ENCODE measurements around the gene OR4E2.
"Not testable (repeated sequence)": the region's sequence is repeated elsewhere in the genome, so short reads cannot be mapped to it uniquely, and the experiment has no call there.

The OR4E2 gene, protein sequence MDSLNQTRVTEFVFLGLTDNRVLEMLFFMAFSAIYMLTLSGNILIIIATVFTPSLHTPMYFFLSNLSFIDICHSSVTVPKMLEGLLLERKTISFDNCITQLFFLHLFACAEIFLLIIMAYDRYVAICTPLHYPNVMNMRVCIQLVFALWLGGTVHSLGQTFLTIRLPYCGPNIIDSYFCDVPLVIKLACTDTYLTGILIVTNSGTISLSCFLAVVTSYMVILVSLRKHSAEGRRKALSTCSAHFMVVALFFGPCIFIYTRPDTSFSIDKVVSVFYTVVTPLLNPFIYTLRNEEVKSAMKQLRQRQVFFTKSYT

DNA sequence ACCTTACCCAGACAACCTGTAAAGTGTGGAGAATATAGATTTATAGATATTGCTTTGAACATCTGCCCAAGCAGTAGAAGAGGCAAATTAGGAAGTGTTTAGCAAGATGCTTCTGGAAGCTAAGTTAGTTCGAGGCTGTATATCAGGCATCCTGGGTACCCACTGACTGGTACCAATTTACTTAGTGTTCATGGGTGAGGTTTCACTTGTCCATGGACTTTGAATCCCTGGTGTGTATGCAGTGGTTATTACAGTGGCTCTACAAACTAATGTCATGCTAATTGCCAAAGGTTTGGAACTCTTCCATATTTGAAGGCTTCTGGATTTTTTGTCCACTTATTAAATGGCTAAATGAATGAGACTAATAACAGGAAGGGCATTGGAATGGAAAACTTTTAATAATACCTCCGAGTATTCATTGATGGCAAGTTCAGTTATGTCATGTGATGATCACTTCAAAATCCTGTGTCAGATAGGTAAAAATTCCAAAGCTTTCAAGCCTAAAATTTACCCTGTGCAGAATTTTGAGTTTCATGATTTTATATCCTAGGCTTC is at the start of gene OR4E2:
Gene OR4E2, plus strand, starts transcription at position 505 of the 555 bp plus-strand sequence. CDS start 11,248 bp downstream, outside the sequence.
- FAIRE-seq = no peak

DNA sequence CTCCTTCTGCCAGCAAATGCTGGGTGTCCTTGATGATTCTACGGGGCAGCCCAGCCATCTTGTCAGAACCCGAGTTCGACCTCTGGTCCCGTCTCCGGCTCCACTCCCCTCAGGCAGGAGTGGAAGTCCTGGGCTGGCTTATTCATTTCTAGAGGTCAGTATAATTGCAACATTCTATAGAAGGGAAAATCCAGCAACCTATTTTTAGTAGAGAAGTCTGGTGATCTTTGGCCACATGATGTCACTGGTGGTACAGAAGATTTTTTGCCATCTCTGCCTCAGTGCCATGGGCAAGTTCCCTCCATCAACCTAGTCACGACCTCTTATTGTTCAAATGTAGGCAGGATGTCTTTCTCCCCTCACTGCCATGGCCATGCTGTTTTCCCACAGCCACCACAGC is 41.3 kb upstream of the OR4E2 start:
- FAIRE-seq (no peak), DNase-seq (ENCODE audit: low spot score) (no peak)

More for the DNA sequence above, at the start of gene OR4E2:
- no peak for DNase-seq (ENCODE audit: low spot score)

DNA sequence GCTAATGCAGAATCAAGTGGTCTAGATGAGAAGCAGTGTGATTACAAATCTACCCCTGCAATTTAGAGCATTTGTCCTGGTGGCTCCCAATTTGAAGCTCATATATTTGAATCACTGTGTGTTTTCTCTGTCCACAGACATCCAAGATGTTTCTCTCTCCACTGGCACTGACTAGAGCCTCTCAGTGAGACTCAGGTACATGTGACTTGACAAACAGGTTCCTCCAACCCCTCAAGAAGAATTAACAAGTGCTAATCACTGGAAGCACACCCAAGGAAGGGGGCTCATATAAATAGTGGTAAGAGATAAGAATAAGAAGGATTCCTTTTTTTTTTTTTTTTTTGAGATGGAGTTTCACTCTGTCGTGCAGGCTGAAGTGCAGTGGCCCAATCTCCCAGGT is 39.4 kb upstream of the OR4E2 start:
- DNase-seq (ENCODE audit: low spot score) = no peak
- no peak for FAIRE-seq

DNA sequence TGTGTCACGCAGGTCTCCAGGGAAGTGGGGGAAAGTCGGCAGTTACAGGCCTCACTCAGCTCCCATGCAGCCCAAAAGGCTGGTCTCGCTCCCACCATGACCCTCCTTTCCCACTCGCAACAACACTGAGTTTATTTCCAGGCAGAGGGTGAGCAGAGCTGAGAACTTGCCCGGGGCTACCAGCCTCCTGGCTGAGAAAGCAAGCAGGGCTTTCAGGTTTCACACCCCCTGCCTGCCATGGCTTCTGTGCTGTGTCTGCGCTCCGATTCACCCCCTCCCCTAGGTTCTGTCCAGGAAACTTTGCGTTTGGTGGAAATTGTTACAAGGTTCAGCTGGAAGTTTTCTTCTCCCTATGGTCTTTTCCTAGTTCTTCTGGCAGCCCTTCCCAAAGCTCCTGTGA is 36.0 kb upstream of the OR4E2 start:
- DNase-seq (ENCODE audit: low spot score) = no peak
- FAIRE-seq = no peak

DNA sequence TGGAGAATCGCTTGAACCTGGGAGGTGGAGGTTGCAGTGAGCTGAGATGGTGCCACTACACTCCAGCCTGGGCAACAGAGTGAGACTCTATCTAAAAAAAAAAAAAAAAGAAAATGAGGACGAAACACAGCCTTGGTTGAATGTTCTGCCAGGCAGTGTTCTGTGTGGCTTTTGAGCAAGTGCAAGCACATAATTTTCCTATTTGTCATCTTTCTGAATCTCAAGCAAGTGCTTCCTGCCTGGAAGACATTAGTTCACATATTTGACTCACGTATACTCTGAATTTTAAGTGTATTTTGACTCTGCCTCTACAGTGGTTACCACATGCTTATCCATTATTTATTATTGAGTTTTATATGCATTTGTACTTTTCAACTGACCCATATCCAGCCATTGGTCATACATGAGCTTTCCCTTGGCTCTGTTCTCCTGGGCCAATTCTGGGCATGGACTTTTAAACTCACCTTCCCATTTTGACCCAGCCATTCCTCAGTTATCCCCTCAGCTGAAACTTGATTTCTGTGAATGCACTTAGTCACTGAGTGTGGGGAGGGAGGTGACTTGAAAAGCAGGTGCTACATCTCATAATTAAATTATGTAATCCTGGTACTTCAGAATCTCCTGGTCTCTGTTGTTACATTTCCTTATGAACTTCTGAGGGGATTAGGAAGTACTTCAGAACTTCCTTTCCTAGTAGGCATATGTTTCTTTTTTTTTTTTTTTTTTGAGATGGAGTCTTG is 27.0 kb upstream of the OR4E2 start:
- DNase-seq (ENCODE audit: low spot score) (peak; percentile 20), FAIRE-seq (no peak)

DNA sequence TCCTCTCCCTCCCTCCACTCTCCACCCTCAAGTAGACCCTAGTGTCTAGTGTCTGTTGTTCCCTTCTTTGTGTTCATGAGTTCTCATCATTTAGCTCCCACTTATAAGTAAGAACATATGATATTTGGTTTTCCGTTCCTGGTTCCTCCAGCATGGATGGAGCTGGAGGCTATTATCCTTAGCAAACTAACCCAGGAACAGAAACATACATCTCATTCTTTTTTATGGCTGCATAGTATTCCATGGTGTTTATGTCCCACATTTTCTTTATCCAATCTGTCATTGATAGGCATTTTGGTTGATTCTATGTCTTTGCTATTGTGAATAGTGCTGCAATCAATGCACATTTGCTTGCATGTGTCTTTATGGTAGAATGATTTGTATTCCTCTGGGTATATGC is 23.1 kb upstream of the OR4E2 start:
- not testable (repeated sequence) for DNase-seq (ENCODE audit: low spot score)
- FAIRE-seq = peak; percentile 13

DNA sequence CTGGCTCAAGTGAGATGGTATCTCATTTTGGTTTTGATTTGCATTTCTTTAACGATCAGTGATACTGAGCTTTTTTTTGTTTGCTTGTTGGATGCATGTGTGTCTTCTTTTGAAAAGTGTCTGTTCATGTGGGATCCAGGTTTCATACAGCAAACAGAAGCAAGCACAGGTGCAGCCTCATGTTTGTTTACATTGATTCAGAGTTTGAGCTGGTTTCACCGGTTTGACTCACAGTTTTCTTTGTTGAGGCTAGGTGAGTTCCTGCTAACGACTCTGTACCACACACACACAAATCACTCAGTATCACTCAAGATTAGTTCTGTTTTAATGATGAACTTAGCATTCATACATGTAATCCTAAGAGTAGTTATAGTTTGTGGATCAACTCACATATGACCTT is 22.6 kb upstream of the OR4E2 start:
- DNase-seq (ENCODE audit: low spot score) = no peak
- FAIRE-seq = no peak

DNA sequence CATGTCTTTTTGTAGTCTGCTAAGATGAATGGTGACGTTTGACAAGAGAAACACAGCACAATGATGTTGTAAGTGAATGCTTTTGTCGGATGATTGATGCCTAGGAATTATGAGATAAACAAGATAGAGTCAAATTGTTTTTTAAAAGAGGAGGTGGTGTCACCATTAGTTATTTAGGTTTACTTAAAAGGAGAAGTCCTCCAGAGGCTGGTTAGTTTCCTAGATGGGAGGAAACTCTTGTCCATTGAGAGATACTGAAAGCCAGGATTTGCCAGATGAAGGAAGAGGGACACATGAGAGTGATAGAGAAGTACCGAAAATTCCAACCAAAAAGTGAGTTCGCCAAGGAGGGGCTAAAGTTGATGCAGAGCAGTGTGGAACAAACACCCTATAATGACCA is 18.8 kb upstream of the OR4E2 start, which contains the start of gene OR10G2:
Gene OR10G2, minus strand, starts transcription at position 101 of the 400 bp plus-strand sequence. Its CDS starts 98 bp downstream, at position 3.
- FAIRE-seq (no peak), DNase-seq (ENCODE audit: low spot score) (no peak)

DNA sequence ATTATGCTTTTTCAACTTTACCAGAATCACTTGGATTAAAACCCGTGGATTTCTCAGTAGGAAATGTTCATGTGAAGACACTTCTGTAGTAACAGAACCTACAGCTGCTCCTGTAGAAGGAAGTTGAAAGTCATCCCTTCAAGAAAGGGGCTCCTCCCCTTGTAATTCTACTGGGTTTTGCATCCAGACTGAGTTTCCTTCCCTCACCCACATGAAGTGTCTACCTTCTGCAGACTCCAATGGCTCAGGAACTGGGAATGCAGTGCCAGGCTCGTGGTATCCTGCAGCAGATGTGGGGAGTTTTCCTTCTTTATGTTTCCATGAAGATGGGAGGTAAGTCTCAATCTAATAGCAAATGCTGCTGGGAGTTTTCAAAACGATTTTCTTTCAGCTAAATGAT is 11.0 kb upstream of the OR4E2 start:
- DNase-seq (ENCODE audit: low spot score) (no peak), FAIRE-seq (no peak)

DNA sequence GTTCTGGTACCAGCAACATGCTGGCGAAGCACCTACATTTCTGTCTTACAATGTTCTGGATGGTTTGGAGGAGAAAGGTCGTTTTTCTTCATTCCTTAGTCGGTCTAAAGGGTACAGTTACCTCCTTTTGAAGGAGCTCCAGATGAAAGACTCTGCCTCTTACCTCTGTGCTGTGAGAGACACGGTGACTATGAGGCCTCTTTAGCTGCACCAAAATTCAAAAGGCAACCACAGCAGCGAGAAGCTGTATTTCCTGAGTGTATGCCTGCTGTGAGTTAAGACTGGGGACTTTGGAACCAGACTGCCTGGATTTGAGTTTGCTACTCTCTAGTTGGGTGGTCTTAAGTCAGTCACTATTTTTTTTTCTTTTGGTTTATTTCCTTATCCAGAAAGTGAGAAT is 10.2 kb upstream of the OR4E2 start:
- FAIRE-seq = no peak
- DNase-seq (ENCODE audit: low spot score) = no peak

DNA sequence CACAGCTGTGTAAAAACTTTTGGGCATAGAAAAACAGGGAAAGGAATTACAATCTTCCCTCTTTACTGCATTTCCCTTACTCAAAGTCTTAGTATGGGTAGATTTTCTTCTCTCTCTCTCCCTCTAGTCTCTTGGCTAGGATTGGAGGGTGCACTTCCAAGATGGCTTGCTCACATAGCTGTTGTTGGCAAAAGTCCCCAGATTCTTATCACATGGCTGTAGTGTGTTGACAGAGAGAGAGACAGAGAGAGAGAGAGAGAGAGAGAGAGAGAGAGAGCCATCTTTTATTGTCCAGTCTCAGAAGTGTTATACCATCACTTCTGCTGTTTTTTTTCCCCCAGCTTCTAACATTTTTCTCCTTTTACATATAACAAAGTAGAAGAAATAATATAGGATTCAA is 6.3 kb upstream of the OR4E2 start:
- DNase-seq (ENCODE audit: low spot score) = no peak

DNA sequence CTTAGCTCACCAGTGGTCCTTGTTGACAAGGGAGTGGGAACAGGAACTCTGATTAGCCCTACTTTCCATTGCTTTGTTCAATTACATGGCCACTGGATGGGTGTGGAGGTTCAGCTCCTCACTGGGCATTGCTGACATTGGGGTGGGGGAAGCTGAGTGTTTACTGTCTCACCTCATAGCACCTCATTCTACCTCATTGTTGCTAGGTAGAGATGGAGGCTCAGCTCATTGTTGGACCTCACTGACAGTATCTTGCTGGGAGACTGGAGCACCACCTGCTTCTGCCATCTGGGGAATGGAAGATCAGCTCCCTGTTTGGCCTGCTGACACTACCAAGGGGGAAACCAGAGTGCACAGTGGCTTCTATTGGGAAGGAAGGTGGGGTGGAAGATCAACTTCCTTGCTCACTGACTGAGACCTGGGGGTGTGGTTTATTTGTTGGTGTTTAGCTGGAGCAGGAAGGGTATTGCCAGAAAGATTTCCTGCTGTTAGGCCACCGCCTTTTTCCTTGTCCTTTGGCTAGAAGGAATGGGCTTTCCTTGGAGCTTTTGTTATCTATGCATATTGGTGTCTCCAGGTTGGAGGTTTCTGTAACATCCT is 1.3 kb upstream of the OR4E2 start:
- no peak for DNase-seq (ENCODE audit: low spot score)
- no peak for FAIRE-seq

More for the DNA sequence above, 6.3 kb upstream of the OR4E2 start:
- no peak for FAIRE-seq

DNA sequence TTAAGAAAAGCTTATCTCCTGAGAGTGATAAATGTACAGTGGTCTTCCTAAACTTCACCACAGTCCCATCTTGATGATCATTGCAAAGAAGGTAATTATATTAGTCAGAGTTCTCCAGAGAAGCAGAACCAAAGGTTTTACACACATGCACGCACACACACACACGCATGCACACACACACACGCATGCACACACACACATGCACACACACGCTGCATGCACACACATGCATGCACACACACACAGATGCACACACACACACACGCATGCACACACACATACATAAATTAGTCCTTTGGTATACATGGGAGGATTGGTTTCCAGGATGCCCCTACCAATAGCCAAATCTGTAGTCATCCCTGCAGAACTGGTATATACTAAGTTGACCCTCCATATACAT is 580 bp downstream of the OR4E2 start:
- DNase-seq (ENCODE audit: low spot score) = no peak
- peak; percentile 32 for FAIRE-seq

DNA sequence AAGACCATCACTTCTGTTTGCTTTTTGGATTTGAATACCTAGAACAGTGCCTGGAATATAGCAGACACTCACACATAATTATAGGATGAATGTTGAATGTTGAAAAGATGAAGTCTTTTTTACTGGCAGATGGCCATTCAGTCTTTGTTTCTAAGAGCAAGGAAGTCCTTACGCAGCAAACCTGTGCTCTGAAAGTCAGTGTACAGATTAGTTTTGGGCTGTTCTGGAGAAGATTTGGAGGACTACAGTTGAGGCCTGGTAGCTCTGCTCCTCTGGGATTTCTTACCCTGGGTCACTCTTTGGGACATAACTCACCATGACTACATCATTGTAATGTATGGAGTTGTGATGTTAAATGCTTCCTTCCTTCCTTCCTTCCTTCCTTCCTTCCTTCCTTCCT is 3.3 kb downstream of the OR4E2 start:
- no peak for FAIRE-seq
- DNase-seq (ENCODE audit: low spot score) = no peak

DNA sequence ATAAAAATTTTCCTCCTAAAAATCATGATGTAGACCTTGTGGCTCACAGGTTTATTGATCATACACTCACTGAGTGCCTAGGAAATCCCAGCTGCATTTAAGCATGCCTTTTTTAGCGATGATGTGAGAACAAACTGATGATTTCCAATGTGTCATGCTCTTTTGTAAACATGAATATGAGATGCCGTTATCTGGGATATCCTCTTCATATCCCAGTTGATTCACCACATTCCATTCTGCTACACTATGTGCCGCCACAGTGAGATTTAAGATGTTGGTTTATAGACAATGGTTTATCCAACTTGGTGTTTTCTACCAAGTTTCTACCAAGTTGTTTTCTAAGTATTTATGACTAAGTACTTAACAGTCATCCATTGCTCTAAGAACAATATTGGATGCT is 14.7 kb downstream of the OR4E2 start:
- DNase-seq (ENCODE audit: low spot score) (peak; percentile 17), FAIRE-seq (no peak)

DNA sequence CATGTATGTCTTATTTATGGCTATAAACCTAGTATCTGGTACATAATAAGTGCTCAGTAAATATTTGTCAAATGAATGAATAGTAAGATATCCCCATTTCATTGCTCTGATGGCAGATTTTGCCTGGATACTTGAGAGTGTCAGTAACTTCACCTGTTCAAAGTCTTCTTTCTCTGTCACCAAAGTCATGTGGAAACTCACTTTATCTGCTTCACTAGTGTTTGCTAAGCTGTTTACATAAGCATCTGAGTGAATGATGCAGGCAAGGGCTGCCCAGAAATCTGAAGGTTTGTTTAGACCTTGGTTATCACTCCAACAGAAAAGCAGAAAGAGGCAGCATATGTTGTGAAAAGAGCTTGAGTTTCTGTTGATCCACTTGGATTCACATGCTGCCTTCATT is 15.6 kb downstream of the OR4E2 start:
- FAIRE-seq = no peak
- no peak for DNase-seq (ENCODE audit: low spot score)

DNA sequence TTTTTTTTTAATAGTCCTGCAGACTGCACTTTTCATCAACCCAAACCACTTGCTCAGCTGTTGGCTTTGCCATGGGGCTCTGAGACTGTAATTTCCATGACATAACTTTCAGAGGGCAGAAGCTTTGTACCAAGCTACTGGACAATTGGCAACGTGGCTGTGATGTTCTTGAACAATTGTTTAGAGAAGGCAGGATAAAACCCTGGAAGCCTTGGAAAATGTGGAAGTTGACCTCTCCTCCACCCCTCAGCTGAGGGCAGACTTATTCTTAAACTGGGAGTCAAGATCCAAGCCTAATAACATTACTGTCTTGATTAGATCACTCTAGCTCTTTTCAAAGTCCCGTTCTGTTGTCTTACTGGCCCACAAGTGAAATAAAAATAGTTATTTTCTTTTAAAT is 17.7 kb downstream of the OR4E2 start:
- DNase-seq (ENCODE audit: low spot score) (no peak), FAIRE-seq (no peak)

DNA sequence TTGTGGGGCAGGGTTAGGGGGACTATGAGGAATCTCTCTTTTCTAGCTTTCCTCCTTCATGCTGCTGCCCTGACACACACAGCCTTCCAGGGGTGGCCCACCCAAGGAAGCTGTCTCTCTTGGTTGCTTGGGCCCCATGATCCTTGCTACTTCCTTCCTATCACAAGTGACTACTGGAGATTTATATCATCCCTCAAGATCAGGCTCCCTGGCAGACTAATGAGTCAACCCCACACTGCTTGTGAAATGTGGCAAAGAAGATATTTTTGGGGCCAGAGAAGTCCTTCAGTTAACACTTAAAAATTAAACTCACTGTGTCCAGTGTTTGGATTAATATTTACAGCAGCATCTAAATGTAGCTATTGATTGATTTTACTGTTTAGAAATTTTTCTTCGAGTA is 18.5 kb downstream of the OR4E2 start:
- no peak for DNase-seq (ENCODE audit: low spot score)
- no peak for FAIRE-seq

DNA sequence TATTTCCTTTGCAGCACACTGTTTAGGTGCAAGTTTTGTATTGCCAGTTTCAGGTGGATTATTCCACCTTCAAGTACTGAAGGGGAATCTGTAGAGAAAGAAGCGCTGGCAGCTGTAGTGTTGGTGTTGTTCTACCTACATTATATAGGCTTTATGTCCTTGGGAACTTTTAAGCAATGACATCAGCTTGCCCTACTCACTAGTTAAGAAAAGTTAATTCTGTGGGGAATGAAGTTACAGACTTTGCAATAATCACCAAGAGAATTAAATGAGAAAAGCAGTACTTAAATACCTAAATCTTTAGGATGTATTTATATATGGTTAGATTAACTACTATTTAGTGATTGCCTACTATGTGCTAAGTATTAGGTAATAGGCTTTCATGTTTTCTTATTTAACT is 20.1 kb downstream of the OR4E2 start, which contains the start of gene OR4E1:
Gene OR4E1, minus strand, starts transcription at position 101 of the 400 bp plus-strand sequence. CDS start 2,883 bp downstream, outside the sequence.
- FAIRE-seq (no peak), DNase-seq (ENCODE audit: low spot score) (no peak)

DNA sequence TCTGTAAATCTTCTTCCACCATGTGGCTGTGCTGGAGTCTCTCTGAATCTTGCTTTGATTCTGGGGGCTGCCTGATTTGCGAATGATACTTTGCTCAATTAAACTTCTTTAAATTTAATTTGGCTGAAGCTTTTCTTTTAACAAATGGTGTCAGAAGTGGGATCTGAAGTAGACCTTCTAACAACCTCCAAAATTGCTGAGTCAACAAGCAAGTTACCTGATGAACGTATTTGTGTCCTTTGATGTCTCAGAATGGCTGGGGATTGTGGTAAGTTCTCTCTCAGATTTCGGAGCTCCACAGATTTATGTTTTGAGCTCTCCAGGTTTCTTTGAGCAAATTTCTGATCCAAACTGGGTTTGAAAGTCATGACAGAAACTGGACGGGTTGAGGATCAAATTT is 21.9 kb downstream of the OR4E2 start:
- FAIRE-seq = no peak
- DNase-seq (ENCODE audit: low spot score) = no peak

DNA sequence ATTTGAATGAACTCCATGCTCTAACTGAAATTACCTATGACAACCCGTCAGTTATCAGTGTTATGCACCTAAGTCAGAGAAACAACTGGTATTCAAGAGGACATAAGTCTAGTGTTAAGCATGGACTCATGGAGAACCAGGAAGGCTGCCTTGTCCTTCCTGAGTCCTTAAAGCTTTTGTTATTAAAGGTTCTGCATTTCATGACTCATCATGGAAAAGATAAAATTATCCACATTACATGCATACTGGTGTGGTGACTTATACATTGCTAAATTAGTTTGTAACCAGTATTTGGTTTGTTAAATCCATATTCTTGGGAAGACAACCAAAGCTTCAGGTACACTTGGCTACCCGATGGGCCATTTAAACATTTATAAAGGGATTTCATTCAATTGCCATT is 26.4 kb downstream of the OR4E2 start:
- DNase-seq (ENCODE audit: low spot score) (no peak), FAIRE-seq (no peak)

DNA sequence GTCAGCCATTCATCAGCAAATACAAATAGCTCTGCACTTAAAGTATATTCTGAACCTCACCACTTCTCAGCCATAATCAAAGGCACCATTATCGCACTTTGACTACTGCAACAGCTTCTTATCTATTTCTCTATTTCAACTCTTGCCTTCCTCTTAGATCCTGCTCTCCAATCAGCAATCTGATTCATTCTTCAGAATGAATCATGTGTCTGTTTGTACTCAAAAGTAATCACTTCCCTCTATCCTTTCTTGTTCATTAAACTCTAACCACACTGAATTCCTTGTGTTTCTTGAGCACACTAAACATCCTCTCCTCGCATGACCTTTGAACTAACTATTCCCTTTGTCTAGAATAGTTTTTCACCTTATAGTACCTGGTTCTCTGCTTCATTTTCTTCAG is 32.8 kb downstream of the OR4E2 start:
- no peak for FAIRE-seq
- DNase-seq (ENCODE audit: low spot score) = no peak
